HG02884 (cell line): Measurements from ENCODE around the gene ACSM6.
"Not testable (repeated sequence)": the region's sequence is repeated elsewhere in the genome, so short reads cannot be mapped to it uniquely, and the experiment has no call there.

ENCODE experiments used
- ATAC-seq: cut with Tn5 transposase; IDR thresholded peaks from one replicate; pipeline ENCODE4 v1.9.1; 2021; ENCODE audit warnings: mild to moderate bottlenecking, moderate library complexity; ENCODE audit not compliant: unreplicated experiment

ACSM6 gene

DNA sequence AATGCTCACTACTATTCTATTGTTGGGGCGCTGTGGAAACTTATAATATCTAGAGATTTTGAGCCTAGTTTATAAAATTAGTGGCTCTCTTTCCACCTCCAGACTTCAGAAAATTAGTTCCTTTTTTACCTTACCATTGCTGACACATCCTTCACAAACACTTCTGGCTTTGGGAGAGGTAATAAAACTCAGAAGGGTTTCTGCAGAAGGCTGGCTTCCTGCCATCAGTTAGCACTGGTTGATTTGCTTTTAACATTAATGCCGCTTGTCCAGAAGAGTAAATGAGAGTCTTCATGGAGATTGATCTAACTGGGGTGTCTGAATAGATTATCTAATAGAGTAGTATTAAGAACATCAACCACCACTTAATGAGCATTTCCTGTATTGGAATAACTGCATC, 20.3 kb downstream of the ACSM6 start:
- ATAC-seq: no peak

DNA sequence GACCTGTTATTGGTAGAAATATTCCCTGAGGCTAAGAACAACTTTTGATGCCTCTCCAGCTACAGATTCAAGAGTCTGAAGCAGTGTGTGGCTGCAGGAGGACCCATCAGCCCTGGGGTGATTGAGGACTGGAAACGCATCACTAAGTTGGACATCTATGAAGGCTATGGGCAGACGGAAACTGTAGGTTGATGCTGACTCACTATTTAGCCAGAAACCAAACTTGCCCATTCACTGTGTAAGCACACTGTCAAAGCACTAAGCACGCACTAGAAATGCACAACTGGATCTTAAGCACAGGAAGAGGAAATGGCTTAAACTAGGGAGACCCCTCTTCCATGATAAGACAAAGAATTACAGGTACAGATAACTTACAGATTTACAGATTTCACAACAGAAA, 20.8 kb downstream of the ACSM6 start:
- ATAC-seq: peak; percentile 100

DNA sequence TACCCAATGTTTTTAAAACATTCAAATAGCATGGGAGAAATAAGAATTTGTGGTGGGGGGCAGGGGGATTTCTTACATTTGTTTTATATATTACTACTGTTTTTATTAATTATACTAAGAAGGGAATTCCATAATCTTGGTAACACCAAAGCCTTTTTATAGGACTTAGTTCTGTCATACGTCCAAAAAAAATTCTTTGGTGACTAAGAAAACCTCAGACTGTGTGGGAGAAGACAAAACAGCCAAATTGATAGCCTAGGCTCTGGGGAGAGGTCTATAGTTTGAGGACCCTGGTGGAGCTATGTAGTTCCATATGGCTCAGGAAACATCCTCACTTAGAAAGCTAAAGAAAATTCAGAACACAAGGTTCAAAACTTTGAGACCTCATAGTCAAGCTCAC, 23.4 kb downstream of the ACSM6 start:
- no peak for ATAC-seq

DNA sequence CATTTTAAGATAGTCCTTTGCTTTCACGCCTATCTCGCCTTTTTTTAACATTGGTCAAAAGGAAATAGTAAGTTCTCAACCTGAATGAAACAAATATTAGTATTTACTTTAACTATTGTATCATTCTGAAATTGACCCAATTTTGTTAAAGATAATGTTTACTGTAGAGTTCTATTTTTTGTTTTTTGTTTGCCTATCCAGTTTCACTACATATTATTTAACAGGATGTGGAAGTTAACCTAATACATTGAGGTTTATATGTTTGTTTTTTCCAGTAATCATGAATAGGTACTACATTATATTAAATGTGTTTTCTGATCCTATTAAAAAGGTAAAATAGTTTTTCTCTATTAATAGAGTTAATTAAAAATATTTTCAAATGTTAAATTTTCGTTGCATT, 26.5 kb downstream of the ACSM6 start:
- ATAC-seq: no peak

DNA sequence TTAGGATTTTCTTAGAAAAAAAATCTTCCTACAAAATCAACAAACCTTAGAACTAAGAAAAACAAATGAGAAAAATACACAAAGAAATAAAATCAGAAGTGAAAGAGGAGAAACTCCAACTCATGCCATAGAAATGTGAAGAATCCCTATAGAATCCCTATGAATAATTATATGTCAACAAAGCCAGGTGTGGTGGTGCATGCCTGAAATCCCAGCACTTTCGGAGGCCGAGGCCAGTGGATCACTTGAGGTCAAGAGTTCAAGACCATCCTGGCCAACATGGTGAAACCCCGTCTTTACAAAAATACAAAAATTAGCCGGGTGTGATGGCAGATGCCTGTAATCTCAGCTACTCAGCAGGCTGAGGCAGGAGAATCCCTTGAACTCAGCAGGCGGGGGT, 27.1 kb downstream of the ACSM6 start:
- ATAC-seq: no peak

DNA sequence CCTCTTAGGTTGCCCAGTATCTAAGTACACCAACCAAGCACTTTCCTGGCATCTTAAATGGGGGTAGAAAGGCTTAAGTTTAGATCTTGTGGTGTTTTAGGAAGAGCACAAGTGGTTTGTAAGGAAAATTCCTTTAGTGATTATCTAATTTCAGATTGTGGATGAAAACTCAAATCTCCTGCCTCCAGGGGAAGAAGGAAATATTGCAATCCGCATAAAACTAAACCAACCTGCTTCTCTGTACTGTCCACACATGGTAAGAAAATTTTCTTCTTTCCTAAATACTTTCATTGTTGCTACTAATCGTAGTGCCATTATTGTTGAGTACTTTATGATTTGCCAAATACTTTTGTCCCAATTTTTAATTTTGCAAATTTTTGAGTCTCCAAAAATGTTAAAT, 31.1 kb downstream of the ACSM6 start:
- no peak for ATAC-seq

DNA sequence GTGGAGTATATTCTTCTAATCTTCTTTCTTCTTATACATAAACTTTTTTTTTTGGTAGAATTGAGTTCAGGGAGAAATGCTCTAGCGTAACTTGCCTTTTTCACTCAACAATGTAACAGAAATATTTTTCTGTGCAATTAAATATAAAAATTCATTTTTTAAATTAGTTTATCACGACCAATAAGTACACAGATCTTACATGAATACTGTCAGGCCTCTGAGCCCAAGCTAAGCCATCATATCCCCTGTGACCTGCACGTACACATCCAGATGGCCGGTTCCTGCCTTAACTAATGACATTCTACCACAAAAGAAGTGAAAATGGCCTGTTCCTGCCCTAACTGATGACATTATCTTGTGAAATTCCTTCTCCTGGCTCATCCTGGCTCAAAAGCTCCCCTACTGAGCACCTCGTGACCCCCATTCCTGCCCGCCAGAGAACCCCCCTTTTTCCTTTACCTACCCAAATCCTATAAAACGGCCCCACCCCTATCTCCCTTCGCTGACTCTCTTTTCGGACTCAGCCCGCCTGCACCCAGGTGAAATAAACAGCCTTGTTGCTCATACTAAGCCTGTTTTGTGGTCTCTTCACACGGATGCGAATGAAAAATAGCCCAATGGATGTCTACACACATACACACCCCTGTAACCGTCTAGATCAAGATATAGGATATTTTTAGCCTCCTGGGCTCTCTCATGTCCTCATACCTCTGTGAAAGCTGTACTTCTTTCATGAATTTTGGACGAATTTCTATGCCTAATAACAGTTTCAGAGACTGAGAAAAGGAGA, 35.1 kb downstream of the ACSM6 start:
- ATAC-seq: not testable (repeated sequence)

DNA sequence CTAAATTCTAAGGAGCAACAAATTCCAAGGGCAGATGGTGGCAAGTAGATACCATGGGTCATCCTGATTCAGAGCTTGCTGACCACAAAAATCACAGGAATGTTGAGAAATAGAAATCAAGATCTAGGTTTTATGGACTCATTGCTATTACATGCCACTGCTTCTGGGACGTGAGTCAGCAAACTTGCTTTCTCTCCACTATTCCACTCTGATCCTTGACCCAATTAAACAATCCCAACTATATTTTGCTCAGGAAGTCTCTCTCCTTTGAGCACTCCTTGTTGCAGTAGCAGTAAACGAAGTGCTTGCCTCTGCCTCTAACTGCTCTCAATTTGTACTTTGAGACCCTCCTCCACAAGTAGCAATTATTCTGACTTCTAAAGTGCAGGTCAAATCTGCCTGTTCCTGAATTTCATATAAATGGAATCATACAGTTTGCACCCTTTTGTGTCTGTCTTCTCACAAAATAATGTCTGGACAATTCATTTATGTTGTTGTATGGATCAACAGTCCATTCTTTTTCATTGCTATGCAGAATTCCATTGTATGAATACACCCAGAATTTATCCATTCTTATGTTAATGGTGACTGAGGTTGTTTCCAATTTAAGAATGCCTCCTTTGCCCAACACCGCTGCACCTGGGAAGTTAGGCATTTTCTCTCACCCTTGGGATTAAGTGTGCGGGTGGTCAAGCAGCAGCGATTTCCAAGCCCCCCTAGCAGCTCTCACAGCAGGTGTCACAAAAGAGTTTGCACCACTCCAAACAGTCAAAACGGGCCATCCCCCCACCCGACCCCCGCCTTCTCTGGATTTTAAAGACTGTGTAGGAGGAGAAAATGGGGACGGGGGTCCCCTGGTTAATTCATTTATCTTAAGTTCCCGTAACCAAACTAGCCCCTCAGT, 35.9 kb downstream of the ACSM6 start:
- ATAC-seq: no peak

DNA sequence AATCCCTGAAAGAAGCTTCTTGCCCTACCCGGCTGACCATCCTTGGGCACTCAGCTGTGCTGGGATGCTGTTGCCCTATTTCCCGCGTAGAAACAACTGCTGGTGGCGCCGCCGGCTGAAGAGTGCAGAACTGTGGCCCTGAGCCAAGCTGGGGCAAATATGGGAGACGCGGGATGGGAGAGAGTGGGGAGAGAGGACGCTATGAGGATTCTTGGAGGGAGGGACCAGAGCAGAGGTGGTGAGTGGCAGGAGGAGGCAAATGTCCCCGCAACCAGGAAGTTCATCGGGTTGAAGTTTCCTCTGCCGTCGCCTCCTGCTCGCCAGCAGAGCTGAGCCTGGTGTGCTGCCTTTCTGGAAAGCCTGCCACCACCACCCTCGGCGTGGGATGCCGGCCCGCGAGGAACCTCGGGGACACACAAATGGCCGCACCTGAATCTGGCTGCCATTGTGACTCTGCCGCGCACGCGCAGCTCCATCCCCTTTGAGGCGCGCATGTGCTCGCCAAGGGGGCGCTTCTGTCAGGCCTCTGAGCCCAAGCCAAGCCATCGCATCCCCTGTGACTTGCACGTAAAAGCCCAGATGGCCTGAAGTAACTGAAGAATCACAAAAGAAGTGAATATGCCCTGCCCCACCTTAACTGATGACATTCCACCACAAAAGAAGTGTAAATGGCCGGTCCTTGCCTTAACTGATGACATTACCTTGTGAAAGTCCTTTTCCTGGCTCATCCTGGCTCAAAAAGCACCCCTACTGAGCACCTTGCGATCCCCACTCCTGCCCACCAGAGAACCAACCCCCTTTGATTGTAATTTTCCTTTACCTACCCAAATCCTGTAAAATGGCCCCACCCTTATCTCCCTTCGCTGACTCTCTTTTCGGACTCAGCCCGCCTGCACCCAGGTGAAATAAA, 36.9 kb downstream of the ACSM6 start:
- ATAC-seq: not testable (repeated sequence)

DNA sequence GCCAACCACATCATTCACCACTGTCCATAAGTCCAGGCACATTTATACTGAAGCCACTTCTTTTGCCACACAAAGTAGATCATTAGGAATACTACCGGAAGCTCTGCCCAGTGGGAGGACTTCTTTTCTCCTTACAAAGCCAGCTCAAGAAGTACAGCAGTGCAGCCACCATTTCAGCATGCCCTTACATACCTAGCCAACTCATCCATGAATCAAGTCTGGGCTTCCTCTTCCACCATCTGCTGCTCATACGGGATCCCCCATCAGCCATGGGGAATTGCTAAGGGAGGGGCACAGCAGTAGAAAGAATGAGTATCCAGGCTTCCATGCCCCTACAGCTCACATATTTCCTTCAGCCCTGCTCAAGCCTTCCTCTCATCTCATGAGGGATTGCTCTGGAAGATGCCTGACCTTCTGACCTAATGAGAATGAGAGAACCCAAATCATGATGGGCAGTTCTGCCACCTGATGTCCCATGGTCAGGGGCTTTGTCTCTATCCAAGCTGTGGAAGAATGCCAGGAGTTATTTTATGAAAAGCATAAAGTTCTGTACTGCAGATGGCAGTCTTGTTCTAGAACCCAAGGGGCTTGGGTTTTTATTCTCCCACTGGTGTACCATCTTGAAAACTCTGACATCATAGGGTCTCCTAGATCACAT, 39.5 kb downstream of the ACSM6 start:
- ATAC-seq: no peak

DNA sequence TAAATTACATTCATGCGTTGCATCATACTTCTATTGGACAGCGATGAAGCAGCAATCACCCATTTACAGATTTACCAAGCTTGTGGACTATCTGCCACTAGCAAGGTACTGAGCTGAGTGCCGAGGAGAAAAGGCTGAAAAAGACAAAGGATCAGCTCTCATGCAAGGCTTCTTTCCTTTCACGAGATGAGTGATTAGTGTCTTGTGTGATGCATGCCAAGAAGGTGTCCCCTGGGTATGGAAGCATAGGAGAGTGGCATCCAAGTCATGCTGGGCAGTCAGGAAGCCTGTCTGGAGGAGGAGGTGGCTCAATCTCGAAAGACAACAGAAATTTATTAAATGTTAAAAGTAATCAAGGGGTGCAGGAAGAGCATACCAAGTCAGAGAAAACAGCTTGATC, 40.9 kb downstream of the ACSM6 start:
- ATAC-seq: no peak

DNA sequence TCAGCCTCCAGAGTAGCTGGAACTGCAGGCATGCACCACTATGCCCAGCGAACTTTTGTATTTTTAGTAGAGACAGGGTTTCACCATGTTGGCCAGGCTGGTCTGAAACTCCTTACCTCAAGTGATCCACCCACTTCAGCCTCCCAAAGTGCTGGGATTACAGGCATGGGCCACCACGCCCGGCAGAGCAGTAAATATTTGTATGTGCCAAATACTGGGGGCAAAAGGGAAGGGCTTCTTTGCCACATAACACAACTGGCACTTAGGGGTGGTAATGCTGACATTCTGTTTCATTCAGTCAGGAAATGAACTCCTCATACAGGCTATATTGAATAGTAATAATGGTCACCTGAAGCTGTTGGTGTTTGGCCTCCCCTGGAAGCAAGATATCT, 41.6 kb downstream of the ACSM6 start:
- ATAC-seq: no peak

DNA sequence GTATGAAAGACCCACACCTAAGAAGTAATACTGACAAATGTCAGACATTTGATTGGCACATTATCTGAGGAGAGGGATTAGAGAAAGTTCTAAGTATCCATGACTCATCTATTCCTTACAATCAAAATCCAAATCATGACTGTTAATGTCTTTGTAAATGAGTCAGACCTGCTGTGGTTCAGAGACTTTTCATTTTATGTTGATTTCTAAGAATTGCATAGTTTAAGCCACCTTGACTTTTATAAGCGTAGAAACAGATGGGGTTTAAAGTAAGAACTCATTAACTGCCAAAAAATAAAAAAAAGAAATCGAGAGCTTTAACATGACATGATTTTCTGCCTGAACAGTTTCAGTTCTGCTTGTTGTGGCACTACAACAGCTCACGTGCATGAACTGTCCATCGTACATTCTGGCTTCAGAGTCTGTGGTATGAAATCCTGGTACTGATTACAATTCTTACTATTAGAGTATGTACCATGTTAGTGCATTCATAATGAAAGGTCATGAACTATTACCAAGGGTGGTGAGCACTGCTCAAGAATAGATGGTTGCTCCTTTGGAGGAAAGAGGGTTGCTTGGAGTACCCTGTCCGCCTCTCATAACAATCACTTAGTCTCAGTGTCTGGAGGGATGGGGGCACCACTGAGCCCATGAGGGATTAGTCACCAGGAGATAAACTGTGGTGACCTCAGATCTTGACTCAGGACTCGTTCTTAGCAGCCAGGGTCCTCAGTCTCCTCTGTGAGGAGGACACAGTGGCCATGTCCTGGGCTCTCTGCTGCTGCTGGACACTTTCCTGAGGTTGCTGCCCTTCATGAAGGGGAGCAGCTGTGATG, 42.2 kb downstream of the ACSM6 start:
- ATAC-seq: peak; percentile 93

DNA sequence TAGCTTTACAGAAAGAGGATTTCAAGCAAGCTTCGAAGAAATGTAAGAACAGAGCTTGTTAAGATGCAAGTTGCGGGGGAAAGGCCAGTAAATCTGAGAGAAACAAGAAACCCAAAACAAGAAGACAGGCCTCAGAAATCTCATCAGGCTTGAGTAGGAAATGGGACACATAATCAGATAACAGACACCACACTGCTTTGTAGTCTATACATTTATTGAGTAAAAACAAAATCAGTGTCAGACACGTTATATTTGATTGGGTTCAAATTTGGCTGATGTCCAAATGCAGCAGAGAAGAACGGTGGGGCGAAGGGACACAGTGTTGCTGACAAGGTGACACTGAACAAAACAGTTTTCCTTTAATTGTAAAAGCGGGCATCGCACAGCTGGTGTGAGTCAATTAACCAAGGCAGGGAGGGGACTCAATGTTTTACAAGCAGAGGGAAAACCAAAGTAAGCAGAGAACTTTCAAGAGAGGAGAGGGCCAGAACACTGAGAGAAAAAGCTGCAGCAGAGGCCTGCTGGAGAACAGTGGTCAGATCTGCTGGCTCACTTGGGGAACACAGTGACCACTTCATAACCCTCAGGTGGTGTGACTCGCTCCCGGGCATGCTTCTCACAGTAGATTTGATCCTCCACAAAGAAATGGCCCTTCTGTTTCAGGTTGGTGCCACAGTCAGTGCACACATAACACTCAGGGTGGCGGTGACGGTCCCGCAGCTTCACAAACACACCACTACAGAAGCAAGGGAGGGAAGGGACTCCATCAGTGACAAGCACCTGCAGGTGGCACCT, 43.5 kb downstream of the ACSM6 start:
- ATAC-seq: no peak

DNA sequence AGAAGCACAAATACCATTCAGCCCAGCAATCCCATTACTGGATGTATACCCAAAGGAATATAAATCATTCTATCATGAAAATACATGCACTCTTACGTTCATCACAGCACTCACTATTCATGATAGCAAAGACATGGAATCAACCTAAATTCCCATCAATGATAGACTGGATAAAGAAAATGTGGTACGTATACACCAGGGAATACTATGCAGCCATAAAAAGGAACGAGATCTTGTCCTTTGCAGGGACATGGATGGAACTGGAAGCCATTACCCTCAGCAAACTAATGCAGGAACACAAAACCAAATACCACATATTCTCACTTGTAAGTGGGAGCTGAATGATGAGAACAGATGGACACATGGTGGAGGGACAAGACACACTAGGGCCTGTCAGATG, 46.1 kb downstream of the ACSM6 start:
- not testable (repeated sequence) for ATAC-seq

DNA sequence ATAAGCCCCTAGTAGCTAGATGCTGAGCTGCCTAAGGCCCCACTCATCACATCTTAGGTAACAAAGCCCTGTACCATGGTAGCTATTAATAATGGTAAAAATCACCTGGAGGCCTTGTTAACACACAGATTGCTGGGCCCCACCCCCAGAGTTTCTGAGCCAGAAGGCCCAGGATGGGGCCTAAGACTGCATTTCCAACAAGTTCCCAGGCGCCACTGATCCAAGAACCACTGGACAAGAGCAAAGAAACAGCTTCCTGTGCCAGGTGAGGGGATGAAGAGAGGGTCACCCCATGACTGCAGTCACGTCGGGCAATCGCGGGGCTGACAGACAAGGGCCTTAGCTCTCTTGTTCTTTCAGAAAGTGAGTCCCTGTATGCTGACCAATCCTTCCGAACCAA, 46.8 kb downstream of the ACSM6 start:
- ATAC-seq: no peak

DNA sequence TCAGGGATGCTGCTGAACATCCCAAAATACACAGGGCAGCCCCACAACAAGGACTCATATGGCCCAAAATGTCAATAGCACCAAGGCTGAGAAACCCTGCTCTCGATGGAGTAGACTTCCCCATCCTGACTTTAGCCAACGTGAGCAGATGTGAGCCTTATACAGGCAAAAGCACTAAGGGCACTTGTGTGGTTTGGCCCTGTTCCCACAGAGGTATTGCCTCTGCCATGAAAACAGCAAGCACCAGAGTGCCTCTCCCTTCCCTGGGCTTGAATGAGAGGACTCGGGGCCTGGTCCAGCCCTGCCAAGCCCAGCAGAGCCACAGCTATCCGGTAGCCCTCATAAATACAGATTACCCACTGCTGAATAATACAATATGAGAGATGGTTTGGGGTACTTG, 47.5 kb downstream of the ACSM6 start:
- ATAC-seq: no peak

DNA sequence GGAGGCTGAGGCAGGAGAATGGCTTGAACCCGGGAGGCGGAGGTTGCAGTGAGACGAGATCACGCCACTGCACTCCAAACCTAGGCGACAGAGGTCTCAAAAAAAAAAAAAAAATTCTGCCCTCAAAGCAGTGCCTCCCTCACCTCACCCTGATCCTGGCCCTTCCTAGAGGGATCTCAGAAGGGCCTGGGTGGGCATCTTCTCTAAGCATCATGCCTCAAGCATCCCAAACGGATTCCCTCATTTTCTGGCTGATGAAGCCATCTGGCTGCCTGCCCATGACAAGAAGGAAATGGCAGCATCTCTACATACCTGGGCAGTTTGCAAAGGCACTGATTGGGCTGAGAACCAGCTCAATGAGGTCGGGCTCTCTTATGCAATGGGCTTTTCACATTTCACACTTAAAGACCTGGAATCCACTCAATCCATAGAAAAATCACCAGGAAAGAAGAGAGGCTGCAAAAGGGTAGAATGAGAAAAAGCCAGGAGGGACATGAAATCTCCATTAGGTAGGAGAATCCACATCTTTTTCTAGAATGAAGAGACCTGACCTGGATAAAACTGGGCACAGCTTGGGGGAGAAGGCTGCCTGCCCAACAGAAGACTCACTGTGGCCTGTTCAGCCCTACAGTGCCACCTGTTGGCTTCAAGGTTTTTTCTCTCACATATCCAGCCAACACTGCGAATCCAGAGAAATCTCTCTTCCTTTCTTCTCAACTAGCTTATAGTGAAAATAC, 48.7 kb downstream of the ACSM6 start:
- ATAC-seq: no peak
